AG09309 (cell line): Measurements from ENCODE around the gene PRXL2B.

Experiments
- DNase-seq: peaks from one replicate; pipeline ENCODE4 v3.0.0-alpha.2; 2010; ENCODE audit warnings: low read depth
- H3K4me3 ChIP-seq: 2 replicates; pipeline ENCODE4 v1.5.1; 2011; ENCODE audit warnings: mild to moderate bottlenecking, low read depth, low read length, moderate library complexity; ENCODE audit not compliant: control insufficient read depth
- TF ChIP-seq, protein P1 (sequence below): IDR thresholded peaks from 2 replicates; pipeline ENCODE4 v1.5.1; 2011; ENCODE audit warnings: mild to moderate bottlenecking, low read depth, low read length, inconsistent platforms; ENCODE audit not compliant: insufficient read depth, control insufficient read depth; ENCODE audit errors: missing control alignments

PRXL2B gene

GRCh38 chr1:2604156-2604843, 17.7 kb downstream of the PRXL2B start:
- DNase-seq: no peak
- no peak overlapping the region for H3K4me3 ChIP-seq
- TF ChIP-seq, protein P1, sequence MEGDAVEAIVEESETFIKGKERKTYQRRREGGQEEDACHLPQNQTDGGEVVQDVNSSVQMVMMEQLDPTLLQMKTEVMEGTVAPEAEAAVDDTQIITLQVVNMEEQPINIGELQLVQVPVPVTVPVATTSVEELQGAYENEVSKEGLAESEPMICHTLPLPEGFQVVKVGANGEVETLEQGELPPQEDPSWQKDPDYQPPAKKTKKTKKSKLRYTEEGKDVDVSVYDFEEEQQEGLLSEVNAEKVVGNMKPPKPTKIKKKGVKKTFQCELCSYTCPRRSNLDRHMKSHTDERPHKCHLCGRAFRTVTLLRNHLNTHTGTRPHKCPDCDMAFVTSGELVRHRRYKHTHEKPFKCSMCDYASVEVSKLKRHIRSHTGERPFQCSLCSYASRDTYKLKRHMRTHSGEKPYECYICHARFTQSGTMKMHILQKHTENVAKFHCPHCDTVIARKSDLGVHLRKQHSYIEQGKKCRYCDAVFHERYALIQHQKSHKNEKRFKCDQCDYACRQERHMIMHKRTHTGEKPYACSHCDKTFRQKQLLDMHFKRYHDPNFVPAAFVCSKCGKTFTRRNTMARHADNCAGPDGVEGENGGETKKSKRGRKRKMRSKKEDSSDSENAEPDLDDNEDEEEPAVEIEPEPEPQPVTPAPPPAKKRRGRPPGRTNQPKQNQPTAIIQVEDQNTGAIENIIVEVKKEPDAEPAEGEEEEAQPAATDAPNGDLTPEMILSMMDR: no peak

GRCh38 chr1:2604844-2605508, 18.4 kb downstream of the PRXL2B start:
- H3K4me3 ChIP-seq: no peak overlapping the region
- TF ChIP-seq, protein P1: no peak
- no peak for DNase-seq

- DNase-seq: no peak
- H3K4me3 ChIP-seq: no peak overlapping the region
- TF ChIP-seq, protein P1: no peak
These were observed 19.2 kb downstream of the PRXL2B start for GRCh38 chr1:2605509-2606395.

- DNase-seq: no peak
- TF ChIP-seq, protein P1: no peak
- H3K4me3 ChIP-seq: no peak overlapping the region
These were observed 19.9 kb downstream of the PRXL2B start for GRCh38 chr1:2606396-2606880.

- no peak overlapping the region for H3K4me3 ChIP-seq
- DNase-seq: no peak
- TF ChIP-seq, protein P1: no peak
These were observed 20.5 kb downstream of the PRXL2B start for GRCh38 chr1:2606881-2607621.

DNA sequence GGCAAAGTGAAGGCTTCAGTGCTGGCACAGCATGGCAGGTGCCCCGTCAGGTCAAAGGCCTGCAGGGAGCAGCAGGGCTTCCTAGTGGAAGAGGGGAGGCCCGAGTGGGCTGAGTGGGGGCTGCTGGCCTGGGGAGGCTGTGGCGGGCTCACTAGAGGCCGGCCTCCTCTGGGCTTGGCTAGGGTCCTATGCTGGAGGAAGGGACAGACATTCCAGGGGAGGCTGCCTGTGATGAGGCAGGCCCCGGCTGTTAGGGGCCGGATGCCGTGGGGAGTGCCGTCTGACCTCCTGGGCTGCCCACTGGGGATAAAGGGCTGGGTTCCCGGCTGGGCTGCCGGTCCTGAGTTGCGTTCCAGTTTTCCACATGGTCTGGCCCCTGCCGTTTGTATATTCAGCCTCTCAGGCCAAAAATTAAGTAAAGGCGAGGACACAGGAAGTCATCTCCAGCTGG, 21.1 kb downstream of the PRXL2B start:
- no peak overlapping the region for H3K4me3 ChIP-seq
- DNase-seq: no peak
- TF ChIP-seq, protein P1: no peak
